GM23338 (cell line): ENCODE measurements around the gene ATXN7L2. TPM values are rescaled to one million over a fixed set of nuclear protein-coding genes. Genes with fewer than 3 reads are reported as not detected.

Experiments
- ATAC-seq: fragments of 200-7000 bp; cut with Tn5 transposase; 3 replicates; pipeline ENCODE4 v1.9.1; 2020
- DNase-seq: peaks from one replicate; pipeline ENCODE4 v3.0.0-alpha.2; 2015; ENCODE audit warnings: low spot score
- H2AFZ ChIP-seq: fragments of 200-600 bp; sonication (generic); 2 replicates; pipeline ENCODE4 v1.8.0; 2016; ENCODE audit warnings: antibody characterized with exemption, mild to moderate bottlenecking, moderate library complexity
- H3F3A ChIP-seq: fragments of 200-600 bp; sonication (generic); replicated peaks from 2 replicates; pipeline ENCODE4 v1.8.0; 2017; ENCODE audit warnings: antibody characterized with exemption, mixed run types, low read depth
- H3K27ac ChIP-seq: fragments of 200-600 bp; sonication (generic); 2 replicates; pipeline ENCODE4 v1.6.1; 2016; ENCODE audit warnings: low read depth
- H3K27me3 ChIP-seq: fragments of 200-600 bp; sonication (generic); 2 replicates; pipeline ENCODE4 v1.8.0; 2016; ENCODE audit warnings: mild to moderate bottlenecking, mixed run types, moderate library complexity; ENCODE audit not compliant: insufficient read depth
- H3K36me3 ChIP-seq: fragments of 200-600 bp; sonication (generic); 2 replicates; pipeline ENCODE4 v1.8.0; 2016; ENCODE audit warnings: mild to moderate bottlenecking; ENCODE audit not compliant: insufficient read depth
- H3K4me1 ChIP-seq: fragments of 200-600 bp; sonication (generic); 2 replicates; pipeline ENCODE4 v1.8.0; 2016; ENCODE audit warnings: mild to moderate bottlenecking, moderate library complexity; ENCODE audit not compliant: insufficient read depth
- H3K4me2 ChIP-seq: fragments of 200-600 bp; sonication (generic); 2 replicates; pipeline ENCODE4 v1.7.1; 2017; ENCODE audit warnings: mixed run types
- H3K4me3 ChIP-seq: fragments of 200-600 bp; sonication (generic); 2 replicates; pipeline ENCODE4 v1.6.1; 2016; ENCODE audit warnings: mixed run types
- H3K79me2 ChIP-seq: fragments of 200-600 bp; sonication (generic); replicated peaks from 2 replicates; pipeline ENCODE4 v1.8.0; 2017; ENCODE audit warnings: mild to moderate bottlenecking; ENCODE audit not compliant: insufficient read depth
- H3K9me2 ChIP-seq: fragments of 200-600 bp; sonication (generic); 2 replicates; pipeline ENCODE4 v1.8.0; 2017; ENCODE audit not compliant: insufficient read depth
- H4K20me1 ChIP-seq: fragments of 200-600 bp; sonication (generic); replicated peaks from 2 replicates; pipeline ENCODE4 v1.8.0; 2017; ENCODE audit warnings: mild to moderate bottlenecking; ENCODE audit not compliant: insufficient read depth
- H3K27ac Mint-ChIP-seq: 2 replicates; pipeline ENCODE4 v1.8.0; 2020; ENCODE audit warnings: inconsistent platforms, mild to moderate bottlenecking, moderate library complexity, mixed read lengths
- H3K27me3 Mint-ChIP-seq: 3 replicates; pipeline ENCODE4 v1.8.0; 2022; ENCODE audit warnings: low read depth, mild to moderate bottlenecking, moderate library complexity, mixed read lengths, inconsistent platforms; ENCODE audit not compliant: insufficient read depth, poor library complexity
- H3K36me3 Mint-ChIP-seq: 3 replicates; pipeline ENCODE4 v1.8.0; 2021; ENCODE audit warnings: low read depth, mild to moderate bottlenecking, inconsistent platforms, moderate library complexity, mixed read lengths
- H3K4me1 Mint-ChIP-seq: 3 replicates; pipeline ENCODE4 v1.8.0; 2020; ENCODE audit warnings: mild to moderate bottlenecking, inconsistent platforms, mixed read lengths
- H3K4me3 Mint-ChIP-seq: 3 replicates; pipeline ENCODE4 v1.8.0; 2021; ENCODE audit warnings: moderate library complexity, mild to moderate bottlenecking, inconsistent platforms, mixed read lengths
- H3K9me3 Mint-ChIP-seq: 3 replicates; pipeline ENCODE4 v1.8.0; 2020; ENCODE audit warnings: moderate library complexity, mild to moderate bottlenecking, inconsistent platforms, mixed read lengths
- EZH2 ChIP-seq: fragments of 200-600 bp; sonication (generic); IDR thresholded peaks from one replicate; pipeline ENCODE4 v1.8.0; 2017; ENCODE audit warnings: antibody characterized with exemption, mild to moderate bottlenecking, low read depth; ENCODE audit not compliant: unreplicated experiment
- JUNB ChIP-seq: IDR thresholded peaks from one replicate; pipeline ENCODE4 v1.6.1; 2016; ENCODE audit warnings: antibody characterized with exemption; ENCODE audit not compliant: unreplicated experiment
- NANOG ChIP-seq: IDR thresholded peaks from 2 replicates; pipeline ENCODE4 v1.6.1; 2016; ENCODE audit warnings: antibody characterized with exemption, borderline replicate concordance
- ZNF114 ChIP-seq: fragments of 250-450 bp; sonication (Bioruptor Pico); IDR thresholded peaks from 2 replicates; pipeline ENCODE4 v1.5.0; 2020; ENCODE audit warnings: mild to moderate bottlenecking, moderate library complexity
- ZNF331 ChIP-seq: fragments of 250-450 bp; sonication (Bioruptor Pico); IDR thresholded peaks from 2 replicates; pipeline ENCODE4 v1.5.0; 2020; ENCODE audit warnings: low read depth, mild to moderate bottlenecking, moderate library complexity
- polyA plus RNA-seq: library from polyadenylated mRNA; unstranded; fragments of >200 nt; fragmentation: Nextera tagmentation; extraction: Ambion mirVana; gene quantifications from 2 replicates; pipeline ENCODE4 v1.2.1, GENCODE V29; 2016
- total RNA-seq: library from RNA; depleted of rRNA; stranded (reverse); fragments of >200 nt; shearing (Covaris generic); gene quantifications from 2 replicates; pipeline ENCODE4 v1.2.3, GENCODE V29; 2014
- TF ChIP-seq, protein P1 (sequence below): IDR thresholded peaks from one replicate; pipeline ENCODE4 v1.6.1; 2018; ENCODE audit warnings: antibody characterized with exemption; ENCODE audit not compliant: unreplicated experiment
- TF ChIP-seq, protein P2 (sequence below): fragments of 250-450 bp; sonication (Bioruptor Pico); IDR thresholded peaks from 2 replicates; pipeline ENCODE4 v1.5.0; 2020; ENCODE audit warnings: mild to moderate bottlenecking, moderate library complexity
- TF ChIP-seq, protein P3 (sequence below), 2 experiments: fragments of 200-600 bp in 1 of 2; sonication (generic) in 1 of 2; conservative IDR thresholded peaks; 2 replicates each; pipeline versions ENCODE4 v1.5.1 to v1.6.1; 2016 to 2017; ENCODE audit warnings: antibody characterized with exemption in 2 of 2, low read depth in 2 of 2, mild to moderate bottlenecking in 2 of 2, moderate library complexity in 1 of 2

ATXN7L2 gene
- total and polyA plus RNA-seq, 2 experiments from 2014 or later: 8.0 to 9.9 TPM

GRCh38 chr1:109490934-109491302, 7.2 kb downstream of the ATXN7L2 start:
- H3K27me3 Mint-ChIP-seq: peaks cover 14% of the 10 kb centered on the region
- H3K4me3 ChIP-seq: no peak overlapping the region
- H3K36me3 Mint-ChIP-seq: peaks cover 22% of the 10 kb centered on the region; the same call in 2 of the 3 replicates
- no peaks in the 10 kb centered on the region for H3K9me2 ChIP-seq
- ATAC-seq: no peak
- H3F3A ChIP-seq: no peaks in the 10 kb centered on the region; the same call in 1 of the 2 replicates
- H2AFZ ChIP-seq: no peak overlapping the region
- no peak overlapping the region for H3K4me2 ChIP-seq
- H3K27me3 ChIP-seq: no peaks in the 10 kb centered on the region
- no peaks in the 10 kb centered on the region for H3K36me3 ChIP-seq
- no peak for DNase-seq
- TF ChIP-seq, protein P1, sequence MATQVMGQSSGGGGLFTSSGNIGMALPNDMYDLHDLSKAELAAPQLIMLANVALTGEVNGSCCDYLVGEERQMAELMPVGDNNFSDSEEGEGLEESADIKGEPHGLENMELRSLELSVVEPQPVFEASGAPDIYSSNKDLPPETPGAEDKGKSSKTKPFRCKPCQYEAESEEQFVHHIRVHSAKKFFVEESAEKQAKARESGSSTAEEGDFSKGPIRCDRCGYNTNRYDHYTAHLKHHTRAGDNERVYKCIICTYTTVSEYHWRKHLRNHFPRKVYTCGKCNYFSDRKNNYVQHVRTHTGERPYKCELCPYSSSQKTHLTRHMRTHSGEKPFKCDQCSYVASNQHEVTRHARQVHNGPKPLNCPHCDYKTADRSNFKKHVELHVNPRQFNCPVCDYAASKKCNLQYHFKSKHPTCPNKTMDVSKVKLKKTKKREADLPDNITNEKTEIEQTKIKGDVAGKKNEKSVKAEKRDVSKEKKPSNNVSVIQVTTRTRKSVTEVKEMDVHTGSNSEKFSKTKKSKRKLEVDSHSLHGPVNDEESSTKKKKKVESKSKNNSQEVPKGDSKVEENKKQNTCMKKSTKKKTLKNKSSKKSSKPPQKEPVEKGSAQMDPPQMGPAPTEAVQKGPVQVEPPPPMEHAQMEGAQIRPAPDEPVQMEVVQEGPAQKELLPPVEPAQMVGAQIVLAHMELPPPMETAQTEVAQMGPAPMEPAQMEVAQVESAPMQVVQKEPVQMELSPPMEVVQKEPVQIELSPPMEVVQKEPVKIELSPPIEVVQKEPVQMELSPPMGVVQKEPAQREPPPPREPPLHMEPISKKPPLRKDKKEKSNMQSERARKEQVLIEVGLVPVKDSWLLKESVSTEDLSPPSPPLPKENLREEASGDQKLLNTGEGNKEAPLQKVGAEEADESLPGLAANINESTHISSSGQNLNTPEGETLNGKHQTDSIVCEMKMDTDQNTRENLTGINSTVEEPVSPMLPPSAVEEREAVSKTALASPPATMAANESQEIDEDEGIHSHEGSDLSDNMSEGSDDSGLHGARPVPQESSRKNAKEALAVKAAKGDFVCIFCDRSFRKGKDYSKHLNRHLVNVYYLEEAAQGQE: no peak
- TF ChIP-seq EZH2: no peak
- no peak for TF ChIP-seq JUNB
- no peak for TF ChIP-seq NANOG
- no peak for TF ChIP-seq ZNF114 (CRISPR knock-in tag)
- TF ChIP-seq, protein P2, sequence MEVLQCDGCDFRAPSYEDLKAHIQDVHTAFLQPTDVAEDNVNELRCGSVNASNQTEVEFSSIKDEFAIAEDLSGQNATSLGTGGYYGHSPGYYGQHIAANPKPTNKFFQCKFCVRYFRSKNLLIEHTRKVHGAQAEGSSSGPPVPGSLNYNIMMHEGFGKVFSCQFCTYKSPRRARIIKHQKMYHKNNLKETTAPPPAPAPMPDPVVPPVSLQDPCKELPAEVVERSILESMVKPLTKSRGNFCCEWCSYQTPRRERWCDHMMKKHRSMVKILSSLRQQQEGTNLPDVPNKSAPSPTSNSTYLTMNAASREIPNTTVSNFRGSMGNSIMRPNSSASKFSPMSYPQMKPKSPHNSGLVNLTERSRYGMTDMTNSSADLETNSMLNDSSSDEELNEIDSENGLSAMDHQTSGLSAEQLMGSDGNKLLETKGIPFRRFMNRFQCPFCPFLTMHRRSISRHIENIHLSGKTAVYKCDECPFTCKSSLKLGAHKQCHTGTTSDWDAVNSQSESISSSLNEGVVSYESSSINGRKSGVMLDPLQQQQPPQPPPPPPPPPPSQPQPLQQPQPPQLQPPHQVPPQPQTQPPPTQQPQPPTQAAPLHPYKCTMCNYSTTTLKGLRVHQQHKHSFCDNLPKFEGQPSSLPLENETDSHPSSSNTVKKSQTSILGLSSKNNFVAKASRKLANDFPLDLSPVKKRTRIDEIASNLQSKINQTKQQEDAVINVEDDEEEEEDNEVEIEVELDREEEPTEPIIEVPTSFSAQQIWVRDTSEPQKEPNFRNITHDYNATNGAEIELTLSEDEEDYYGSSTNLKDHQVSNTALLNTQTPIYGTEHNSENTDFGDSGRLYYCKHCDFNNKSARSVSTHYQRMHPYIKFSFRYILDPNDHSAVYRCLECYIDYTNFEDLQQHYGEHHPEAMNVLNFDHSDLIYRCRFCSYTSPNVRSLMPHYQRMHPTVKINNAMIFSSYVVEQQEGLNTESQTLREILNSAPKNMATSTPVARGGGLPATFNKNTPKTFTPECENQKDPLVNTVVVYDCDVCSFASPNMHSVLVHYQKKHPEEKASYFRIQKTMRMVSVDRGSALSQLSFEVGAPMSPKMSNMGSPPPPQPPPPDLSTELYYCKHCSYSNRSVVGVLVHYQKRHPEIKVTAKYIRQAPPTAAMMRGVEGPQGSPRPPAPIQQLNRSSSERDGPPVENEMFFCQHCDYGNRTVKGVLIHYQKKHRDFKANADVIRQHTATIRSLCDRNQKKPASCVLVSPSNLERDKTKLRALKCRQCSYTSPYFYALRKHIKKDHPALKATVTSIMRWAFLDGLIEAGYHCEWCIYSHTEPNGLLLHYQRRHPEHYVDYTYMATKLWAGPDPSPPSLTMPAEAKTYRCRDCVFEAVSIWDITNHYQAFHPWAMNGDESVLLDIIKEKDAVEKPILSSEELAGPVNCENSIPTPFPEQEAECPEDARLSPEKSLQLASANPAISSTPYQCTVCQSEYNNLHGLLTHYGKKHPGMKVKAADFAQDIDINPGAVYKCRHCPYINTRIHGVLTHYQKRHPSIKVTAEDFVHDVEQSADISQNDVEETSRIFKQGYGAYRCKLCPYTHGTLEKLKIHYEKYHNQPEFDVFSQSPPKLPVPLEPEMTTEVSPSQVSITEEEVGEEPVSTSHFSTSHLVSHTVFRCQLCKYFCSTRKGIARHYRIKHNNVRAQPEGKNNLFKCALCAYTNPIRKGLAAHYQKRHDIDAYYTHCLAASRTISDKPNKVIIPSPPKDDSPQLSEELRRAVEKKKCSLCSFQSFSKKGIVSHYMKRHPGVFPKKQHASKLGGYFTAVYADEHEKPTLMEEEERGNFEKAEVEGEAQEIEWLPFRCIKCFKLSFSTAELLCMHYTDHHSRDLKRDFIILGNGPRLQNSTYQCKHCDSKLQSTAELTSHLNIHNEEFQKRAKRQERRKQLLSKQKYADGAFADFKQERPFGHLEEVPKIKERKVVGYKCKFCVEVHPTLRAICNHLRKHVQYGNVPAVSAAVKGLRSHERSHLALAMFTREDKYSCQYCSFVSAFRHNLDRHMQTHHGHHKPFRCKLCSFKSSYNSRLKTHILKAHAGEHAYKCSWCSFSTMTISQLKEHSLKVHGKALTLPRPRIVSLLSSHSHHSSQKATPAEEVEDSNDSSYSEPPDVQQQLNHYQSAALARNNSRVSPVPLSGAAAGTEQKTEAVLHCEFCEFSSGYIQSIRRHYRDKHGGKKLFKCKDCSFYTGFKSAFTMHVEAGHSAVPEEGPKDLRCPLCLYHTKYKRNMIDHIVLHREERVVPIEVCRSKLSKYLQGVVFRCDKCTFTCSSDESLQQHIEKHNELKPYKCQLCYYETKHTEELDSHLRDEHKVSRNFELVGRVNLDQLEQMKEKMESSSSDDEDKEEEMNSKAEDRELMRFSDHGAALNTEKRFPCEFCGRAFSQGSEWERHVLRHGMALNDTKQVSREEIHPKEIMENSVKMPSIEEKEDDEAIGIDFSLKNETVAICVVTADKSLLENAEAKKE (CRISPR knock-in tag): no peak
- TF ChIP-seq ZNF331: no peak
- TF ChIP-seq, protein P3, sequence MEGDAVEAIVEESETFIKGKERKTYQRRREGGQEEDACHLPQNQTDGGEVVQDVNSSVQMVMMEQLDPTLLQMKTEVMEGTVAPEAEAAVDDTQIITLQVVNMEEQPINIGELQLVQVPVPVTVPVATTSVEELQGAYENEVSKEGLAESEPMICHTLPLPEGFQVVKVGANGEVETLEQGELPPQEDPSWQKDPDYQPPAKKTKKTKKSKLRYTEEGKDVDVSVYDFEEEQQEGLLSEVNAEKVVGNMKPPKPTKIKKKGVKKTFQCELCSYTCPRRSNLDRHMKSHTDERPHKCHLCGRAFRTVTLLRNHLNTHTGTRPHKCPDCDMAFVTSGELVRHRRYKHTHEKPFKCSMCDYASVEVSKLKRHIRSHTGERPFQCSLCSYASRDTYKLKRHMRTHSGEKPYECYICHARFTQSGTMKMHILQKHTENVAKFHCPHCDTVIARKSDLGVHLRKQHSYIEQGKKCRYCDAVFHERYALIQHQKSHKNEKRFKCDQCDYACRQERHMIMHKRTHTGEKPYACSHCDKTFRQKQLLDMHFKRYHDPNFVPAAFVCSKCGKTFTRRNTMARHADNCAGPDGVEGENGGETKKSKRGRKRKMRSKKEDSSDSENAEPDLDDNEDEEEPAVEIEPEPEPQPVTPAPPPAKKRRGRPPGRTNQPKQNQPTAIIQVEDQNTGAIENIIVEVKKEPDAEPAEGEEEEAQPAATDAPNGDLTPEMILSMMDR (conservative IDR thresholded peaks at IDR 0.05; ENCODE audit: low read depth in 2 of 2): no peak
- no peak overlapping the region for H3K27ac Mint-ChIP-seq
- H4K20me1 ChIP-seq: no peaks in the 10 kb centered on the region
- no peaks in the 10 kb centered on the region for H3K79me2 ChIP-seq
- no peak overlapping the region for H3K27ac ChIP-seq
- H3K9me3 Mint-ChIP-seq: no peaks in the 10 kb centered on the region
- H3K4me1 Mint-ChIP-seq: peaks cover 6% of the 10 kb centered on the region
- H3K4me3 Mint-ChIP-seq: no peak overlapping the region
- no peaks in the 10 kb centered on the region; the same call in 1 of the 2 replicates for H3K4me1 ChIP-seq
